ENCODE measurements around the gene C17orf107. TPM values are rescaled to one million over a fixed set of nuclear protein-coding genes. Genes with fewer than 3 reads are reported as not detected.
"Not testable (repeated sequence)": the region's sequence is repeated elsewhere in the genome, so short reads cannot be mapped to it uniquely, and the experiment has no call there.

C17orf107 gene
- total and polyA plus RNA-seq, 2 experiments from 2014 or later, result 8.8 to 9.1 TPM

- H3K9me2 ChIP-seq (replicated peaks; ENCODE audit: insufficient read depth), result no peaks in the 10 kb centered on the region
- TF ChIP-seq EZH2phosphoT487 (IDR thresholded peaks at IDR 0.05; ENCODE audit: low read depth, severe bottlenecking, unreplicated experiment) (no peak), EZH2 (IDR thresholded peaks at IDR 0.05; ENCODE audit: borderline replicate concordance) (no peak)
- TF ChIP-seq, protein P1, sequence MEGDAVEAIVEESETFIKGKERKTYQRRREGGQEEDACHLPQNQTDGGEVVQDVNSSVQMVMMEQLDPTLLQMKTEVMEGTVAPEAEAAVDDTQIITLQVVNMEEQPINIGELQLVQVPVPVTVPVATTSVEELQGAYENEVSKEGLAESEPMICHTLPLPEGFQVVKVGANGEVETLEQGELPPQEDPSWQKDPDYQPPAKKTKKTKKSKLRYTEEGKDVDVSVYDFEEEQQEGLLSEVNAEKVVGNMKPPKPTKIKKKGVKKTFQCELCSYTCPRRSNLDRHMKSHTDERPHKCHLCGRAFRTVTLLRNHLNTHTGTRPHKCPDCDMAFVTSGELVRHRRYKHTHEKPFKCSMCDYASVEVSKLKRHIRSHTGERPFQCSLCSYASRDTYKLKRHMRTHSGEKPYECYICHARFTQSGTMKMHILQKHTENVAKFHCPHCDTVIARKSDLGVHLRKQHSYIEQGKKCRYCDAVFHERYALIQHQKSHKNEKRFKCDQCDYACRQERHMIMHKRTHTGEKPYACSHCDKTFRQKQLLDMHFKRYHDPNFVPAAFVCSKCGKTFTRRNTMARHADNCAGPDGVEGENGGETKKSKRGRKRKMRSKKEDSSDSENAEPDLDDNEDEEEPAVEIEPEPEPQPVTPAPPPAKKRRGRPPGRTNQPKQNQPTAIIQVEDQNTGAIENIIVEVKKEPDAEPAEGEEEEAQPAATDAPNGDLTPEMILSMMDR (IDR thresholded peaks at IDR 0.05; ENCODE audit: poor library complexity), result no peak
- H3K36me3 ChIP-seq (replicated peaks; ENCODE audit: insufficient read depth, low read depth), result no peaks in the 10 kb centered on the region
- peaks cover 54% of the 10 kb centered on the region for H3K79me2 ChIP-seq
- H2AFZ ChIP-seq, result no peak overlapping the region
- no peaks in the 10 kb centered on the region for H3K9me3 ChIP-seq (ENCODE audit: low read depth)
- H4K20me1 ChIP-seq (ENCODE audit: insufficient read depth, poor library complexity, severe bottlenecking), result no peaks in the 10 kb centered on the region
- no peak for DNase-seq (ENCODE audit: low spot score)
- no peak overlapping the region for H3K27ac ChIP-seq
- peaks cover 25% of the 10 kb centered on the region for H3K4me1 ChIP-seq (ENCODE audit: insufficient read depth)
- no peaks in the 10 kb centered on the region for H3K27me3 ChIP-seq
- WGBS (ENCODE audit: low lambda C conversion rate, missing lambda C conversion rate), result 80% methylated on average over 17 of the region's 17 CpGs
- no peak overlapping the region for H3K4me3 ChIP-seq
- no peak overlapping the region for H3K4me2 ChIP-seq
Observed at GRCh38 chr17:4856271-4856936, 42.9 kb upstream of the C17orf107 start.

- Histone ChIP-seq H3K4me3 (no peak overlapping the region), H4K20me1 (ENCODE audit: insufficient read depth, poor library complexity, severe bottlenecking) (no peaks in the 10 kb centered on the region), H3K36me3 (replicated peaks; ENCODE audit: insufficient read depth, low read depth) (no peaks in the 10 kb centered on the region), H3K27me3 (no peaks in the 10 kb centered on the region), H3K9me3 (ENCODE audit: low read depth) (no peaks in the 10 kb centered on the region), H3K79me2 (peaks cover 56% of the 10 kb centered on the region), H2AFZ (no peak overlapping the region), H3K27ac (no peak overlapping the region), H3K4me1 (ENCODE audit: insufficient read depth) (peaks cover 23% of the 10 kb centered on the region), H3K9me2 (replicated peaks; ENCODE audit: insufficient read depth) (no peaks in the 10 kb centered on the region), H3K4me2 (no peak overlapping the region)
- no peak for DNase-seq (ENCODE audit: low spot score)
- 97% methylated on average over 7 of the region's 7 CpGs for WGBS (ENCODE audit: low lambda C conversion rate, missing lambda C conversion rate)
- TF ChIP-seq EZH2 (IDR thresholded peaks at IDR 0.05; ENCODE audit: borderline replicate concordance) (no peak), EZH2phosphoT487 (IDR thresholded peaks at IDR 0.05; ENCODE audit: low read depth, severe bottlenecking, unreplicated experiment) (no peak)
- TF ChIP-seq, protein P1 (IDR thresholded peaks at IDR 0.05; ENCODE audit: poor library complexity), result no peak
Observed at GRCh38 chr17:4856937-4857314, 42.4 kb upstream of the C17orf107 start.

DNA sequence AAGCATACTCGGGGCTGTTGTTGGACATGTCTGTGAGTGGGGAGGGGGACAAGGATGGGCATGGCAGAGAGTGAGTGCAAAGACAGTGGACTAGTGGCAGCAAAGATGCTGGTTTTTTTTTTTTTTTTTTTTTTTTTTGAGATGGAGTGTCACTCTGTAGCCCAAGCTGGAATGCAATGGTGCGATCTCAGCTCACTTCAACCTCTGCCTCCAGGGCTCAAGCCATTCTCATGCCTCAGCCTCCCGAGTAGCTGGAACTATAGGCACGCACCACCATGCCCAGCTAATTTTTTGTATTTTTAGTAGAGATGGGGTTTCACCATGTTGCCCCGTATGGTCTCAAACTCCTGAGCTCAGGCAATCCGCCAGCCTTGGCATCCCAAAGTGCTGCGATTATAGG is 42.0 kb upstream of the C17orf107 start:
- H4K20me1 ChIP-seq (ENCODE audit: insufficient read depth, poor library complexity, severe bottlenecking); H3K27me3 ChIP-seq; H3K9me3 ChIP-seq (ENCODE audit: low read depth); H3K9me2 ChIP-seq (replicated peaks; ENCODE audit: insufficient read depth); H3K4me2 ChIP-seq; H3K36me3 ChIP-seq (replicated peaks; ENCODE audit: insufficient read depth, low read depth); DNase-seq (ENCODE audit: low spot score); H3K4me3 ChIP-seq; H3K27ac ChIP-seq; H2AFZ ChIP-seq: not testable (repeated sequence)
- Histone ChIP-seq H3K79me2 (peaks cover 56% of the 10 kb centered on the region), H3K4me1 (ENCODE audit: insufficient read depth) (peaks cover 23% of the 10 kb centered on the region)
- WGBS (ENCODE audit: low lambda C conversion rate, missing lambda C conversion rate), result 80% methylated on average over 7 of the region's 7 CpGs

DNA sequence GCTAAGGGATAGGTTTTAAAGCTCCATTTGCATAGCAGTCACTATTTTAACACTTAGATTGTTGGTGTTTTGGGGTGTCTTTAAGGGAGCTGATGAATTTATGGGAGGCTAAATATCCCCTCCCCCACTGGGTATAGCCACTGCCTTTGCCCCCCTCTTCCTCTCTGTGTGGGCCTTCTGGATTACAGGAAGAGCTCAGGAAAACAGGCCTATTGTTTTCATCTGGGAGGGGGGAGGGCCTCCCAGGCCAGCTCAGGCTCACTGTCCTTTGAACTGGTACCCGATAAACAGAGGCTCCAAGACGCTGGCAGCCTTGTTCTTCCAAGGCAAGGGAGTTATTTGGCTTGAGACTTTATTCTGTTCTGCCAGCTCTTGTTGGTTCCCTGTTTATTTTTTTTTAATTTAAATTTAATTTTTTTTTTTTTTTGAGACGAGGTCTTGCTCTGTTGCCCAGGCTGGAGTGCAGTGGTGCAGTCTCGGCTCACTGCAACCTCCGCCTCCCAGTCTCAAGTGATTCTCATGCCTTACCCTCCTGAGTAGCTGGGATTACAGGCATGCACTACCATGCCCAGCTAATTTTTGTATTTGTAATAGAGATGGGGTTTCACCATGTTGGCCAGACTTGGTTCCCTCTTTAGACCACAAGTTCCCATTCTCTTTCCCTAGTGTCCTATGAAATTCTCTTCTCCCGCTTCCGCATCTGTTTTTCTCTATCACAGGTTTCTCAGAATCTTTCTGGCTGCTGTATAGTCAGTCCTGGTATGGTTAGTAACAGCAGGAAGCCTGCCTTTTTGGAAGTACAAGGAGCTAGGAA is 41.1 kb upstream of the C17orf107 start:
- 43% methylated on average over 7 of the region's 7 CpGs for WGBS (ENCODE audit: low lambda C conversion rate, missing lambda C conversion rate)
- H3K9me2 ChIP-seq (replicated peaks; ENCODE audit: insufficient read depth), result no peaks in the 10 kb centered on the region
- peaks cover 62% of the 10 kb centered on the region for H3K79me2 ChIP-seq
- no peak for DNase-seq (ENCODE audit: low spot score)
- peak overlapping the region; percentile 48 for H3K27ac ChIP-seq
- H3K4me1 ChIP-seq (ENCODE audit: insufficient read depth), result peaks cover 23% of the 10 kb centered on the region
- no peaks in the 10 kb centered on the region for H3K27me3 ChIP-seq
- TF ChIP-seq, protein P1 (IDR thresholded peaks at IDR 0.05; ENCODE audit: poor library complexity), result no peak
- TF ChIP-seq EZH2 (IDR thresholded peaks at IDR 0.05; ENCODE audit: borderline replicate concordance) (no peak), EZH2phosphoT487 (IDR thresholded peaks at IDR 0.05; ENCODE audit: low read depth, severe bottlenecking, unreplicated experiment) (no peak)
- H3K4me2 ChIP-seq, result peak overlapping the region; percentile 32
- H3K4me3 ChIP-seq, result no peak overlapping the region
- no peaks in the 10 kb centered on the region for H3K9me3 ChIP-seq (ENCODE audit: low read depth)
- H4K20me1 ChIP-seq (ENCODE audit: insufficient read depth, poor library complexity, severe bottlenecking), result no peaks in the 10 kb centered on the region
- H2AFZ ChIP-seq, result no peak overlapping the region
- H3K36me3 ChIP-seq (replicated peaks; ENCODE audit: insufficient read depth, low read depth), result no peaks in the 10 kb centered on the region

Measured in hepatocyte (in vitro differentiated cells).